GM12878 (cell line): Measurements from ENCODE around the gene DCUN1D5. TPM values are rescaled to one million over a fixed set of nuclear protein-coding genes. Genes with fewer than 3 reads are reported as not detected.
A peak's percentile ranks its signal among the peaks of the same experiment; 100 is the strongest.

Source experiments
- BCL11A ChIP-seq: IDR thresholded peaks from 2 replicates; pipeline ENCODE4 v1.6.1; 2011; ENCODE audit warnings: low read depth, low read length
- BCLAF1 ChIP-seq: fragments of 450-650 bp; IDR thresholded peaks from 2 replicates; pipeline ENCODE4 v1.6.1; 2017; ENCODE audit warnings: antibody characterized with exemption, mild to moderate bottlenecking, moderate library complexity
- BMI1 ChIP-seq: fragments of 450-650 bp; IDR thresholded peaks from 2 replicates; pipeline ENCODE4 v1.6.1; 2016; ENCODE audit warnings: mild to moderate bottlenecking, moderate library complexity, borderline replicate concordance
- CBFB ChIP-seq: IDR thresholded peaks from 2 replicates; pipeline ENCODE4 v1.6.1; 2016; ENCODE audit warnings: antibody characterized with exemption, low read depth
- CHD4 ChIP-seq: fragments of 200-600 bp; sonication (generic); IDR thresholded peaks from 2 replicates; pipeline ENCODE4 v1.6.1; 2016; ENCODE audit warnings: mild to moderate bottlenecking
- EZH2 ChIP-seq: IDR thresholded peaks from 2 replicates; pipeline ENCODE4 v1.6.1; 2012; ENCODE audit warnings: low read depth, mild to moderate bottlenecking, control low read depth, inconsistent platforms, low read length, borderline replicate concordance; ENCODE audit not compliant: control insufficient read depth
- FOS ChIP-seq: IDR thresholded peaks from 3 replicates; pipeline ENCODE4 v1.6.1; 2011; ENCODE audit warnings: borderline replicate concordance; ENCODE audit not compliant: insufficient read length; ENCODE audit errors: extremely low read depth
- IRF3 ChIP-seq: fragments of 450-650 bp; IDR thresholded peaks from 2 replicates; pipeline ENCODE4 v1.6.1; 2014; ENCODE audit warnings: mild to moderate bottlenecking
- JUND ChIP-seq: IDR thresholded peaks from 2 replicates; pipeline ENCODE4 v1.6.1; 2012; ENCODE audit warnings: low read depth, mild to moderate bottlenecking, low read length, improper control_type of control experiment, moderate library complexity
- KAT2A ChIP-seq: conservative IDR thresholded peaks from 2 replicates; pipeline ENCODE4 v1.6.1; 2011; ENCODE audit warnings: low read depth, low read length; ENCODE audit not compliant: control insufficient read depth
- MTA2 ChIP-seq: fragments of 450-650 bp; IDR thresholded peaks from 2 replicates; pipeline ENCODE4 v1.6.1; 2016; ENCODE audit warnings: low read depth, mild to moderate bottlenecking, moderate library complexity
- MXI1 ChIP-seq: fragments of 150-350 bp; IDR thresholded peaks from 2 replicates; pipeline ENCODE4 v1.6.1; 2011; ENCODE audit warnings: low read depth, mild to moderate bottlenecking, inconsistent platforms, low read length, improper control_type of control experiment
- MYC ChIP-seq: IDR thresholded peaks from 2 replicates; pipeline ENCODE4 v1.6.1; 2011; ENCODE audit warnings: mild to moderate bottlenecking, low read length, moderate library complexity, inconsistent platforms; ENCODE audit not compliant: insufficient read depth, insufficient replicate concordance, insufficient read length, severe bottlenecking
- NFXL1 ChIP-seq: fragments of 450-650 bp; IDR thresholded peaks from 2 replicates; pipeline ENCODE4 v1.6.1; 2017; ENCODE audit warnings: antibody characterized with exemption, mild to moderate bottlenecking, borderline replicate concordance
- NKRF ChIP-seq: fragments of 450-650 bp; conservative IDR thresholded peaks from 2 replicates; pipeline ENCODE4 v1.6.1; 2017; ENCODE audit warnings: mild to moderate bottlenecking, moderate library complexity
- NR2C2 ChIP-seq: IDR thresholded peaks from 2 replicates; pipeline ENCODE4 v1.6.1; 2011; ENCODE audit warnings: borderline replicate concordance, low read depth; ENCODE audit not compliant: control insufficient read depth, insufficient read length
- PBX3 ChIP-seq: IDR thresholded peaks from 2 replicates; pipeline ENCODE4 v1.6.1; 2011; ENCODE audit warnings: mild to moderate bottlenecking, low read depth, low read length, moderate library complexity; ENCODE audit not compliant: insufficient replicate concordance
- POLR2AphosphoS2 ChIP-seq: IDR thresholded peaks from 2 replicates; pipeline ENCODE4 v1.6.1; 2011; ENCODE audit warnings: low read depth, mild to moderate bottlenecking, low read length, improper control_type of control experiment, moderate library complexity
- RCOR1 ChIP-seq: conservative IDR thresholded peaks from 2 replicates; pipeline ENCODE4 v1.6.1; 2012; ENCODE audit warnings: low read depth, low read length, improper control_type of control experiment
- SREBF1 ChIP-seq: IDR thresholded peaks from 2 replicates; pipeline ENCODE4 v1.6.1; 2012; ENCODE audit warnings: mild to moderate bottlenecking, low read length
- ZSCAN29 ChIP-seq: fragments of 450-650 bp; IDR thresholded peaks from 2 replicates; pipeline ENCODE4 v1.6.1; 2017; ENCODE audit warnings: mild to moderate bottlenecking, moderate library complexity
- polyA plus RNA-seq, 11 experiments: library from polyadenylated mRNA; depleted of rRNA in 4 of 11; unstranded in 6 of 11; stranded (reverse) in 5 of 11; fragments of >200 nt; fragmentation: Nextera tagmentation in 4 of 11; fragmentation: Illumina TruSeq in 1 of 11; extraction: Ambion mirVana in 4 of 11; extraction: Trizol in 1 of 11; gene quantifications; 1 replicate in 1 of 11; 2 replicates in 10 of 11; pipeline versions ENCODE4 v1.2.1 to v1.2.3, GENCODE V29; 2011 to 2016; ENCODE audit warnings: inconsistent platforms in 2 of 11, missing spikeins in 2 of 11, low read depth in 1 of 11
- total RNA-seq, 4 experiments: library from RNA; depleted of rRNA in 3 of 4; stranded (reverse); fragments of >200 nt in 3 of 4; fragmentation: Illumina TruSeq in 1 of 4; extraction: Trizol in 1 of 4; gene quantifications; 2 replicates each; pipeline versions ENCODE4 v1.2.1 to v1.2.3, GENCODE V29; 2013 to 2021

Gene DCUN1D5
- total and polyA plus RNA-seq, 10 of the 15 experiments (the other 5 are each of a cell fraction or from before 2014, with no cell fraction given), result 20.4 to 87.0 (median 60.6) TPM

GRCh38 chr11:103091801-103092524 lies at the start of gene DCUN1D5 (continued):
- no peak for TF ChIP-seq MYC
- TF ChIP-seq KAT2A, result no peak
- peak; percentile 23; the same call in 1 of the 2 replicates for TF ChIP-seq SREBF1
- TF ChIP-seq RCOR1, result peak; percentile 53; the same call in 1 of the 2 replicates
- no peak for TF ChIP-seq IRF3
- TF ChIP-seq BMI1, result no peak
- no peak for TF ChIP-seq FOS
- TF ChIP-seq CBFB, result 0 out of 2 replicates have a peak, but pooled peaks have one; percentile 28
- peak; percentile 53 for TF ChIP-seq NR2C2
- TF ChIP-seq MXI1, result peak; percentile 92
- TF ChIP-seq POLR2AphosphoS2, result peak; percentile 86
- peak; percentile 41 for TF ChIP-seq PBX3
- TF ChIP-seq EZH2, result no peak
- no peak for TF ChIP-seq BCLAF1
- no peak for TF ChIP-seq NFXL1
- no peak for TF ChIP-seq BCL11A
- TF ChIP-seq CHD4, result no peak
- TF ChIP-seq ZSCAN29, result no peak
- 0 out of 2 replicates have a peak, but pooled peaks have one; percentile 51 for TF ChIP-seq NKRF
- TF ChIP-seq MTA2, result peak; percentile 54; the same call in 1 of the 2 replicates
- peak; percentile 53; the same call in 1 of the 2 replicates for TF ChIP-seq JUND
